ENCODE data around the gene MTX2. TPM values are rescaled to one million over a fixed set of nuclear protein-coding genes. Genes with fewer than 3 reads are reported as not detected.
A peak's percentile ranks its signal among the peaks of the same experiment; 100 is the strongest.

Gene MTX2
- total RNA-seq, 2 experiments from 2014 or later: 22.6 to 28.6 TPM

DNA sequence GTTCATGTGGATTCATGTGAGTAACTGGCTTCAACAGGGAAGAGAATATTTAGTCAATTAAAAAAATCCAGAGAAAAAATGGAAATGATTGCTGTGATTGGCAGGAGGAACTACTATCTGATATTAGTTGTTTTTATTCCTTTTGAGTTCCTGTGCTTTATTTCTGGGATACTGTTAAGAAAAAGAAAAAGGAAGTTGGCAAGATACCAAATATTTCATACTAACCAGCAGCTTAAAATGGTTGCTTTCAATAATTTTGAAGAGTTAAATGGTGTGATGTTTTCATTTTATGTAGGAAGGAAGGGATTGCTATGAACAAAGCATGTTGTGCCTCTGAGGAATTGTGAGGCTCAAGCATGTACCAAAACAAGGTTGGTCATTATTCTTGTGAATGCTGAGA is 8.1 kb upstream of the MTX2 start:
- intact Hi-C loops (cut with DNase I, micrococcal nuclease): no loop called here
- H3K36me3 Mint-ChIP-seq (ENCODE audit: low read depth): no peaks in the 10 kb centered on the region
- no peak for DNase-seq
- ChIA-PET CTCF (no interaction called here), POLR2A (no interaction called here)
- ATAC-seq: no peak
- no peaks in the 10 kb centered on the region for H3K9me3 Mint-ChIP-seq (ENCODE audit: low read depth)
- peaks cover 12% of the 10 kb centered on the region for H3K27me3 Mint-ChIP-seq
- no peaks in the 10 kb centered on the region for H3K4me1 Mint-ChIP-seq
- H3K27ac Mint-ChIP-seq: no peak overlapping the region
- no peak overlapping the region for H3K4me3 Mint-ChIP-seq

GRCh38 chr2:176268976-176269318 is 295 bp upstream of the MTX2 start:
- Mint-ChIP-seq H3K4me1 (peaks cover 26% of the 10 kb centered on the region), H3K4me3 (peak overlapping the region; percentile 98), H3K9me3 (ENCODE audit: low read depth) (no peaks in the 10 kb centered on the region), H3K27me3 (peaks cover 13% of the 10 kb centered on the region), H3K27ac (peak overlapping the region; percentile 94), H3K36me3 (ENCODE audit: low read depth) (no peaks in the 10 kb centered on the region)
- CTCF ChIA-PET: interaction anchor here (0.6 to 1.0 kb wide), 3 partner anchors 175 to 383 kb away, joined by 3 to 4 read pairs (median 3); no protein-coding TSS in a partner anchor
- ATAC-seq (peak; percentile 27), DNase-seq (no peak)
- intact Hi-C loops (cut with DNase I, micrococcal nuclease): loop anchor here in 1 of 2 experiments (5.0 kb wide), 1 partner anchor 267 kb away; the partner anchor contains the start of gene LNPK
- POLR2A ChIA-PET: no interaction called here

- ChIA-PET POLR2A (no interaction called here), CTCF (no interaction called here)
- no peak for DNase-seq
- Mint-ChIP-seq H3K4me1 (peaks cover 29% of the 10 kb centered on the region), H3K9me3 (ENCODE audit: low read depth) (no peaks in the 10 kb centered on the region), H3K36me3 (ENCODE audit: low read depth) (peaks cover 1% of the 10 kb centered on the region), H3K27me3 (peaks cover 8% of the 10 kb centered on the region), H3K27ac (peak overlapping the region; percentile 94), H3K4me3 (peak overlapping the region; percentile 98)
- intact Hi-C loops (cut with DNase I, micrococcal nuclease): loop anchor here in 1 of 2 experiments (2.0 kb wide), 1 partner anchor 139 kb away; no protein-coding TSS in a partner anchor
- no peak for ATAC-seq
These were observed 983 bp downstream of the MTX2 start for GRCh38 chr2:176270100-176270750.

- intact Hi-C loops (cut with DNase I, micrococcal nuclease): no loop called here
- Mint-ChIP-seq H3K4me1 (peaks cover 35% of the 10 kb centered on the region), H3K36me3 (ENCODE audit: low read depth) (peaks cover 1% of the 10 kb centered on the region), H3K9me3 (ENCODE audit: low read depth) (no peaks in the 10 kb centered on the region), H3K27ac (no peak overlapping the region), H3K4me3 (no peak overlapping the region), H3K27me3 (no peaks in the 10 kb centered on the region)
- peak; percentile 13 for ATAC-seq
- POLR2A ChIA-PET: no interaction called here
- no peak for DNase-seq
- CTCF ChIA-PET: interaction anchor here (0.6 kb wide), 2 partner anchors 12 to 119 kb away, joined by 3 read pairs; no protein-coding TSS in a partner anchor
These were observed 3.7 kb downstream of the MTX2 start for GRCh38 chr2:176272870-176273459.

- H3K9me3 Mint-ChIP-seq (ENCODE audit: low read depth): no peaks in the 10 kb centered on the region
- POLR2A ChIA-PET: no interaction called here
These were observed 9.7 kb downstream of the MTX2 start for GRCh38 chr2:176278927-176279326.

DNA sequence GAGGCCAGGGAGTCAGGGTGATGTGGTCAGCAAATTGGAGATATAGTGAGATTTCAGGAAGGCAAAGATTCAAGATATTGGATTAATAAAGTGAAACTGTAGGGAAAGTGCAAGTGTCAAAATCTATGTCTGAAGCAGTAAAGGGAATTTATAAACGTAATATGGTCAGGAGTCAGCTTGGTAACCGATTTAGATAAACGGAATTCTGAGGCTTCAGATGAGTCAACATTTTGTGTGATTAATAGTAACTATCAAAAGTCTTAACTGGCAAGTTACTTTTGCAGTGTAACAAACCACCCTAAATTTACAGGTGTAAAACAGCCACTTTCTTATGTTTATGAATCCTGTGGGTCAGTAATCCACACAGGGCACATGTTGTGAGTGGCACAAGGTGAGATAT is 10.9 kb downstream of the MTX2 start:
- intact Hi-C loops (cut with DNase I, micrococcal nuclease): no loop called here
- no peaks in the 10 kb centered on the region for H3K9me3 Mint-ChIP-seq (ENCODE audit: low read depth)
- no peak overlapping the region for H3K4me3 Mint-ChIP-seq
- ATAC-seq (no peak), DNase-seq (no peak)
- H3K4me1 Mint-ChIP-seq: peaks cover 44% of the 10 kb centered on the region
- H3K36me3 Mint-ChIP-seq (ENCODE audit: low read depth): peaks cover 5% of the 10 kb centered on the region
- ChIA-PET CTCF (no interaction called here), POLR2A (no interaction called here)
- H3K27ac Mint-ChIP-seq: no peak overlapping the region
- no peaks in the 10 kb centered on the region for H3K27me3 Mint-ChIP-seq

More at GRCh38 chr2:176278927-176279326, 9.7 kb downstream of the MTX2 start:
- H3K27ac Mint-ChIP-seq: no peak overlapping the region
- CTCF ChIA-PET: interaction anchor here (0.7 kb wide), 1 partner anchor 68 kb away, joined by 3 read pairs; no protein-coding TSS in a partner anchor
- intact Hi-C loops (cut with DNase I, micrococcal nuclease): no loop called here
- H3K4me1 Mint-ChIP-seq: peaks cover 38% of the 10 kb centered on the region
- H3K27me3 Mint-ChIP-seq: no peaks in the 10 kb centered on the region
- no peak for ATAC-seq
- no peak overlapping the region for H3K4me3 Mint-ChIP-seq
- no peak for DNase-seq
- H3K36me3 Mint-ChIP-seq (ENCODE audit: low read depth): peaks cover 6% of the 10 kb centered on the region

- intact Hi-C loops (cut with DNase I, micrococcal nuclease): no loop called here
- peaks cover 7% of the 10 kb centered on the region for H3K36me3 Mint-ChIP-seq (ENCODE audit: low read depth)
- peak; percentile 44 for ATAC-seq
- H3K4me1 Mint-ChIP-seq: peaks cover 48% of the 10 kb centered on the region
- CTCF ChIA-PET: interaction anchor here (0.8 kb wide), 1 partner anchor 215 kb away, joined by 3 read pairs; no protein-coding TSS in a partner anchor
- no peak overlapping the region for H3K4me3 Mint-ChIP-seq
- no peaks in the 10 kb centered on the region for H3K27me3 Mint-ChIP-seq
- H3K9me3 Mint-ChIP-seq (ENCODE audit: low read depth): no peaks in the 10 kb centered on the region
- no peak overlapping the region for H3K27ac Mint-ChIP-seq
- no peak for DNase-seq
- POLR2A ChIA-PET: no interaction called here
These were observed 11.8 kb downstream of the MTX2 start for GRCh38 chr2:176280867-176281658.

- H3K4me3 Mint-ChIP-seq: no peak overlapping the region
- intact Hi-C loops (cut with DNase I, micrococcal nuclease): no loop called here
- POLR2A ChIA-PET: no interaction called here
- ATAC-seq (no peak), DNase-seq (no peak)
- no peaks in the 10 kb centered on the region for H3K9me3 Mint-ChIP-seq (ENCODE audit: low read depth)
- no peak overlapping the region for H3K27ac Mint-ChIP-seq
- peaks cover 55% of the 10 kb centered on the region for H3K4me1 Mint-ChIP-seq
- CTCF ChIA-PET: interaction anchor here (1.2 kb wide), 1 partner anchor 10 kb away, joined by 4 read pairs; no protein-coding TSS in a partner anchor
- peaks cover 12% of the 10 kb centered on the region for H3K36me3 Mint-ChIP-seq (ENCODE audit: low read depth)
- no peaks in the 10 kb centered on the region for H3K27me3 Mint-ChIP-seq
These were observed 14.2 kb downstream of the MTX2 start for GRCh38 chr2:176283291-176284068.

GRCh38 chr2:176284461-176285049 is 15.3 kb downstream of the MTX2 start:
- H3K27me3 Mint-ChIP-seq: no peaks in the 10 kb centered on the region
- peaks cover 12% of the 10 kb centered on the region for H3K36me3 Mint-ChIP-seq (ENCODE audit: low read depth)
- intact Hi-C loops (cut with DNase I, micrococcal nuclease): no loop called here
- CTCF ChIA-PET: interaction anchor here (0.6 to 1.2 kb wide), 3 partner anchors 9 to 796 kb away, joined by 3 to 4 read pairs (median 3); no protein-coding TSS in a partner anchor
- no peaks in the 10 kb centered on the region for H3K9me3 Mint-ChIP-seq (ENCODE audit: low read depth)
- H3K4me1 Mint-ChIP-seq: peaks cover 57% of the 10 kb centered on the region
- H3K4me3 Mint-ChIP-seq: no peak overlapping the region
- H3K27ac Mint-ChIP-seq: no peak overlapping the region
- DNase-seq: no peak
- no peak for ATAC-seq
- POLR2A ChIA-PET: no interaction called here

GRCh38 chr2:176285321-176285720 is 16.1 kb downstream of the MTX2 start:
- intact Hi-C loops (cut with DNase I, micrococcal nuclease): no loop called here
- Mint-ChIP-seq H3K9me3 (ENCODE audit: low read depth) (no peaks in the 10 kb centered on the region), H3K27me3 (no peaks in the 10 kb centered on the region), H3K4me3 (no peak overlapping the region), H3K27ac (no peak overlapping the region), H3K4me1 (peaks cover 60% of the 10 kb centered on the region), H3K36me3 (ENCODE audit: low read depth) (peaks cover 12% of the 10 kb centered on the region)
- ATAC-seq (no peak), DNase-seq (no peak)
- ChIA-PET POLR2A (no interaction called here), CTCF (interaction anchor here (0.7 kb wide), 1 partner anchor 12 kb away, joined by 3 read pairs; no protein-coding TSS in a partner anchor)

GRCh38 chr2:176291335-176291734 is 22.1 kb downstream of the MTX2 start:
- DNase-seq: no peak
- H3K4me1 Mint-ChIP-seq: peaks cover 34% of the 10 kb centered on the region
- H3K36me3 Mint-ChIP-seq (ENCODE audit: low read depth): peaks cover 4% of the 10 kb centered on the region
- ChIA-PET CTCF (interaction anchor here (1.3 kb wide), 1 partner anchor 9 kb away, joined by 5 read pairs; no protein-coding TSS in a partner anchor), POLR2A (interaction anchor here (0.7 kb wide), 1 partner anchor 51 kb away, joined by 3 read pairs; no protein-coding TSS in a partner anchor)
- peak overlapping the region; percentile 7 for H3K27ac Mint-ChIP-seq
- ATAC-seq: no peak
- intact Hi-C loops (cut with DNase I, micrococcal nuclease): no loop called here
- H3K9me3 Mint-ChIP-seq (ENCODE audit: low read depth): no peaks in the 10 kb centered on the region
- no peak overlapping the region for H3K4me3 Mint-ChIP-seq
- H3K27me3 Mint-ChIP-seq: no peaks in the 10 kb centered on the region

Data from activated CD4-positive, alpha-beta T cell treated with anti-CD3 and anti-CD28 coated beads for 36 hours (primary cell).